T-helper 17 cell (primary cell): Measurements from ENCODE around the gene KCNN2. TPM values are rescaled to one million over a fixed set of nuclear protein-coding genes. Genes with fewer than 3 reads are reported as not detected.
A peak's percentile ranks its signal among the peaks of the same experiment; 100 is the strongest.

Source experiments
- ATAC-seq: fragments of 150-1000 bp; cut with Tn5 transposase; 2 replicates; pipeline ENCODE4 v1.10.0; 2021; ENCODE audit warnings: mild to moderate bottlenecking, moderate library complexity
- DNase-seq, 3 donors: peaks; one replicate each; pipeline versions ENCODE4 v3.0.0 to v3.0.0-alpha.2; 2020 to 2021
- H3K9me3 ChIP-seq: one replicate; pipeline ENCODE4 v1.7.0; 2013; ENCODE audit warnings: low read length, mild to moderate bottlenecking; ENCODE audit not compliant: control insufficient read depth, poor library complexity, severe bottlenecking
- H3K27ac Mint-ChIP-seq: one replicate; pipeline ENCODE4 v1.8.0; 2022; ENCODE audit warnings: mild to moderate bottlenecking, moderate library complexity, mixed read lengths
- H3K27me3 Mint-ChIP-seq: one replicate; pipeline ENCODE4 v1.8.0; 2022; ENCODE audit warnings: mixed read lengths
- H3K36me3 Mint-ChIP-seq: one replicate; pipeline ENCODE4 v1.8.0; 2022; ENCODE audit warnings: low read depth, mixed read lengths
- H3K4me1 Mint-ChIP-seq: one replicate; pipeline ENCODE4 v1.8.0; 2022; ENCODE audit warnings: mild to moderate bottlenecking, mixed read lengths
- H3K4me3 Mint-ChIP-seq: one replicate; pipeline ENCODE4 v1.8.0; 2022; ENCODE audit warnings: mild to moderate bottlenecking, moderate library complexity, mixed read lengths
- total RNA-seq, 4 donors: library from RNA in 2 of 4; stranded (reverse) in 2 of 4; gene quantifications; one replicate each; pipeline ENCODE4 v1.2.3 and lab custom pipeline; 2022 to 2026

Gene KCNN2
- total RNA-seq, 2 donors from 2014 or later, result not detected

DNA sequence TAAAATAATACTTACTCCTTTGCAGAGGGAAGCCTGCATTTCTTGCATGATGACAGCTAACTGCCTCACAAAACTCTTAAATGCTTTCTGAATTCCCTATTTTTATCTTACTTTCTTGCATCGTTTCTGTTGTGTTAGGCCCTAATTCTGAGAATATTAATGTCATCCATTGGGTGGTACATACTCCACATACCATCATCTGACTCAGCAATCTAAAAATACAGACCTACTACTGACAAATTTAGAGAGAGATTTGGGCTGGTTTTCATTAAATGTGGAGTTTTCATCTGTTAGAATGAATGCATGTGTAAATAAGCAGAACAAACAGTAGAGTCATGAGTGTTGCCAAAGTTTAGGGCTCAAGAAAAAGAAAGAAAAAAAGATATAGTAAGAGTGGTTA, 26.5 kb upstream of the KCNN2 start:
- H3K27ac Mint-ChIP-seq, result no peak overlapping the region
- no peak for ATAC-seq

DNA sequence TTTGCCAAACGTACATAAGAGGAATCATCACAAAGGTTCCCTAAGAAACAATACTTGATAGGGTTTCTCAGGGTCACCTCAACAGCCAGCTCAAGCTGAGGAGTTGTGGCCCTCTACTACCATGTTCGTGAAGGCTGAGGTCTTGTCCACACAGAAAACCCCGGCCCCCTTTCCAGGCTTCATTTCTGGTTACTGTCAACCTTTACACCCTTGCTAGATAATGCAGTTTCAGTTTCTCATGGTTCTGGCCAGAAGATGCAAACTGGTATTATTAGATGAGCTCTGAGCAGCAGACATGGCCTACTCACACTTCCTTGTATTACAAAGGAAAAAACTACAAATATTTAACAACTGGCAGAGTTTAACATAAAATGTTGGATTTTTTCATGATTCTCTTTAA, 22.8 kb upstream of the KCNN2 start:
- no peak overlapping the region for H3K4me3 Mint-ChIP-seq
- no peaks in the 10 kb centered on the region for H3K36me3 Mint-ChIP-seq
- H3K27me3 Mint-ChIP-seq, result no peaks in the 10 kb centered on the region
- H3K9me3 ChIP-seq, result no peaks in the 10 kb centered on the region
- no peaks in the 10 kb centered on the region for H3K4me1 Mint-ChIP-seq
- DNase-seq (no peak), ATAC-seq (no peak)
- no peak overlapping the region for H3K27ac Mint-ChIP-seq

More for the DNA sequence above, 26.5 kb upstream of the KCNN2 start:
- DNase-seq, result no peak
- no peaks in the 10 kb centered on the region for H3K36me3 Mint-ChIP-seq
- no peaks in the 10 kb centered on the region for H3K4me1 Mint-ChIP-seq
- H3K9me3 ChIP-seq, result no peaks in the 10 kb centered on the region
- no peak overlapping the region for H3K4me3 Mint-ChIP-seq
- no peaks in the 10 kb centered on the region for H3K27me3 Mint-ChIP-seq

DNA sequence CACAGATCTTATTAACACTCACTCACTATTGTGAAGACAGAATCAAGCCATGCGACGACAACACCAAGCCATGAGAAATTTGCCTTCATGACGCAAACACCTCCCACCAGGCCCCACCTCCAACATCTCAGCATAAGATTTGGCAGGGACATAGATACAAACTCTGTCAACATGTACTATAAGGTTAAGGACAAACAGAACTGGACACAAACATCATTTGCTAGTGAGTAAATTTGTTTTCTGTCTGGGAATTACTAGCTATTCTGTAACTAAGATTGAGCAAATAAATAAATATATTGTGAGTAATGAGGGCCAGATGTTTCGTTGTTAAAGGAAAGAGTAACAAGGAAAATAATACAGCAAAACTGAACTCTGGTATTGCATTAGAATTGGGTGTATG, 15.7 kb upstream of the KCNN2 start:
- no peaks in the 10 kb centered on the region for H3K4me1 Mint-ChIP-seq
- DNase-seq (no peak), ATAC-seq (no peak)
- no peaks in the 10 kb centered on the region for H3K36me3 Mint-ChIP-seq
- H3K4me3 Mint-ChIP-seq, result no peak overlapping the region
- H3K27ac Mint-ChIP-seq, result no peak overlapping the region
- H3K27me3 Mint-ChIP-seq, result no peaks in the 10 kb centered on the region
- H3K9me3 ChIP-seq, result no peaks in the 10 kb centered on the region

DNA sequence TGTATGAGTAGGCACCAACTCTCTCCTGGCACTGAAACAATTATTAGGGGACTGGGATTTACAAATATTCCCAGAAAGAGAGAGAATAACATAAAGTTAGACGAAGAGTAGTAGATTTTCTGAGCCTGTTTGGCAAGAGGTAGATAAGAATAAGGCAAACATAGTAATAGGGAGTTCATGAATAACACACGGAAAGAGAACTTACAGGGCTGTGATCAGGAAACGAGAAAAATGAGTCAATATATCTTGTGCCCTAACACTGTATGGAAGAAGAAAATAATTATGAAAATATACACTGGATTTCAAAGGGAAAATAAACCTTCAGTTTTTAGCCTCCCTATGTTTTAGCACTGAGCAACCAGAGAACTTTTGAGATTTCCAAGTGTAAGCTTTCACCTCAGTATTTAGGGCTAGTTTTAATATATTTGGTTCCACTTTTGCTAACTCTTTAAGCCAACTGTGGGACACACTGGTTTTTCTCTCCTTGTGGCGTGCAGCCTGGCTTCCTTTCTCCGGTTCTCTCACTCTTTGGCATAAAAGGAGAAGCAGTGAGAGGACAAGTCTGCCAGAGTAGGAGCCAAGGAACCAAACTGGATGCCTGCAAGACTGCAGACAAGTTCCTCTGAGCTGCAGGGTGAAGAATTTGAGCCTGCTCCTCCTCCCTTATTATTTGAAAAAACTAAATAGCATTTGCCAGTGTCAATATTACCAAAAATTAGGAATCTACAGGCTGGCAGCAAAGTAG, 6.6 kb upstream of the KCNN2 start:
- H3K36me3 Mint-ChIP-seq, result no peaks in the 10 kb centered on the region

DNA sequence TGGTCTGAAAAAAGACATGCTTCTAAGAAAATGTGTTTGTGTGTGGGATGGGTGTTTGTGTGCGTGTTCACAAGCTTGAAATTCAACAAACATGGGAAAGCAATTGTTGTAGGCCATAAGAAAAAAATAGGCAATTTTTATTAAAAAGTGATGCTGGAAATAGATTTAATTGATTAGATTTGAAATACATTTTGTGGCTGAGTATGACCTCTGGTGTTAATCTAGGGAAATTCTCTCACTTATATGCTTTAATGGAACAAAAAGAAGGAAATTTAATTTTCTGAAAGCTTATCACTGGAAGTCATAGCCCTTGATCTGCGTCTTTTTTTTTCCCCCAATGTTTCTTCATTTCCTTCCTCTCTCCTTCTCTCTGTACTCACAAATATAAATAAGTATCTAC, 3.5 kb upstream of the KCNN2 start:
- Mint-ChIP-seq H3K27ac (no peak overlapping the region), H3K4me3 (no peak overlapping the region), H3K4me1 (no peaks in the 10 kb centered on the region), H3K36me3 (no peaks in the 10 kb centered on the region), H3K27me3 (peaks cover 28% of the 10 kb centered on the region)
- ATAC-seq (no peak), DNase-seq (no peak)
- H3K9me3 ChIP-seq, result no peaks in the 10 kb centered on the region

More for the DNA sequence above, 6.6 kb upstream of the KCNN2 start:
- no peak for DNase-seq
- no peak for ATAC-seq
- peaks cover 16% of the 10 kb centered on the region for H3K27me3 Mint-ChIP-seq
- no peaks in the 10 kb centered on the region for H3K4me1 Mint-ChIP-seq
- no peaks in the 10 kb centered on the region for H3K9me3 ChIP-seq
- no peak overlapping the region for H3K27ac Mint-ChIP-seq
- H3K4me3 Mint-ChIP-seq, result no peak overlapping the region

DNA sequence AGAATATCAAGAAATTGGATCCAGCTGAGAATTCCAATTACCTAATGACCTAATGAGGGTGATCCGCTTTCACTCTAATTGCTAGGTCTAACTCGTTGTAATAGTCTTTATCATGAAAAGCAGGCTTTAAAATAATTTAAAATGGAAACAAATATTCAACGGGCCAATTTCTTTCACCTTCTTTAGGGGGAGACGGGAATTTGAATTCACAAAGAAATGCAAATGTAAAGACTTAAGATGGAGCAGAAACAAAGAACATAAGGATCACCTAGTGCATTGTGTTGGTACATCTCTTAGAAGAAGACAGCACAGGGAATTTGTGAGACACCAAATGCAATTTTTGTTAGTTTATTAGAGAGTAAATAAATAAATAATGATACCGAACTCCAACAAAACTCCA, 1.5 kb upstream of the KCNN2 start:
- no peaks in the 10 kb centered on the region for H3K4me1 Mint-ChIP-seq
- DNase-seq (no peak), ATAC-seq (no peak)
- H3K27ac Mint-ChIP-seq, result no peak overlapping the region
- no peaks in the 10 kb centered on the region for H3K9me3 ChIP-seq
- H3K4me3 Mint-ChIP-seq, result no peak overlapping the region
- H3K36me3 Mint-ChIP-seq, result peaks cover 2% of the 10 kb centered on the region
- peaks cover 39% of the 10 kb centered on the region for H3K27me3 Mint-ChIP-seq

DNA sequence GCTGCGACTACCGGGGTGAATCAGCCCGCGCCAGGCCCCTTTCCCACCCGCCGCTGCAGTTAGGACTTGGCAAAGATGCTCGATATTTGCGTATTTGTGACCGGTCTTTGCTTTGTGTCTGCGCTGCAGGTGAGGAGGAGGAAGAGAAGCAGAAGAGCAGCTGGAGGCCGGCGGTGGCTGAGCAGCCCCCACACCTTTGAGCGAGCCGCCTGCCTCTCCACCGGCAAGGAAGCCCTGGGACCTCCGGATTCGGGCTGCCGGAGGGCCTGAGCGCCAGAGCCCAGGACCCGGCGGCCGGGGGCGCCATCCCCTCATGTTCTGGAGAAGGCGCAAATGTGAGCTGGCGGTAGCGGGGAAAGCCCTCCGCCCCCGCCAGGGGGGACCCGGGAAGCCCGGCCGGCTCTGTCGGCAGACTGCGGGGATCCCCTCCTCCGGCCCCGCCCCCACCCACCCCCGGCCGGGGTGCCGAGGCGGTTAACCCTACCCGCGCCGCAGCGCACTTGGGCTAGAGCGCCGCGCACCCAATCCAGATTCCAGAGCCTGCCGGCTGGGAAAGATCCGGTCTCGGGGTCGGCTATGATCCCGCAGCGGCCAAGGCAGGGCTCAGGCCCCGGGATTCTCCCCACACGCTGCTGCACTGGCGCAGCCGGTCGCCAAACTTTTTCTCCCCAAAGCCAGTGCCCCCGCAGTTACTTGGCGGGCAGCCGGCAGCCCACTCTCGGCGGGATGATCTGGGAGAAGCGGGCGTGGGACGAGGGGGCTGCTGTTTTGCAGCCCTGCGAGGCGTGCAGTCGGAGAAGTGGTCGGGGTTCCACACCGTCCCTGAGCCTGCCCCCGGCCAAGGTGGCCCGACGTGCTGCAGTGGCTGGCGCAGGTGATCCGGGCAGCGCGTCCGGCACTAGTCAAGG, 800 bp upstream of the KCNN2 start:
- DNase-seq (no peak), ATAC-seq (no peak)
- H3K9me3 ChIP-seq, result no peaks in the 10 kb centered on the region
- Mint-ChIP-seq H3K4me1 (no peaks in the 10 kb centered on the region), H3K27ac (no peak overlapping the region), H3K27me3 (peaks cover 35% of the 10 kb centered on the region), H3K36me3 (peaks cover 2% of the 10 kb centered on the region), H3K4me3 (no peak overlapping the region)

DNA sequence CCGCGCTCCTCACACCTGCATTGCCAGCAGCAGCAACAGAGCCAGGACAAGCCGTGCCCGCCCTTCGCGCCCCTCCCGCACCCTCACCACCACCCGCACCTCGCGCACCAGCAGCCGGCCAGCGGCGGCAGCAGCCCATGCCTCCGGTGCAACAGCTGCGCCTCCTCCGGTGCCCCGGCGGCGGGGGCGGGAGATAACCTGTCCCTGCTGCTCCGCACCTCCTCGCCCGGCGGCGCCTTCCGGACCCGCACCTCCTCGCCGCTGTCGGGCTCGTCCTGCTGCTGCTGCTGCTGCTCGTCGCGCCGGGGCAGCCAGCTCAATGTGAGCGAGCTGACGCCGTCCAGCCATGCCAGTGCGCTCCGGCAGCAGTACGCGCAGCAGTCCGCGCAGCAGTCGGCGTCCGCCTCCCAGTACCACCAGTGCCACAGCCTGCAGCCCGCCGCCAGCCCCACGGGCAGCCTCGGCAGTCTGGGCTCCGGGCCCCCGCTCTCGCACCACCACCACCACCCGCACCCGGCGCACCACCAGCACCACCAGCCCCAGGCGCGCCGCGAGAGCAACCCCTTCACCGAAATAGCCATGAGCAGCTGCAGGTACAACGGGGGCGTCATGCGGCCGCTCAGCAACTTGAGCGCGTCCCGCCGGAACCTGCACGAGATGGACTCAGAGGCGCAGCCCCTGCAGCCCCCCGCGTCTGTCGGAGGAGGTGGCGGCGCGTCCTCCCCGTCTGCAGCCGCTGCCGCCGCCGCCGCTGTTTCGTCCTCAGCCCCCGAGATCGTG, 517 bp downstream of the KCNN2 start:
- no peak overlapping the region for H3K27ac Mint-ChIP-seq
- peak overlapping the region; percentile 69 for H3K4me3 Mint-ChIP-seq
- H3K36me3 Mint-ChIP-seq, result peaks cover 2% of the 10 kb centered on the region
- DNase-seq (no peak), ATAC-seq (no peak)
- H3K27me3 Mint-ChIP-seq, result peaks cover 39% of the 10 kb centered on the region
- H3K9me3 ChIP-seq, result no peaks in the 10 kb centered on the region
- H3K4me1 Mint-ChIP-seq, result no peaks in the 10 kb centered on the region

DNA sequence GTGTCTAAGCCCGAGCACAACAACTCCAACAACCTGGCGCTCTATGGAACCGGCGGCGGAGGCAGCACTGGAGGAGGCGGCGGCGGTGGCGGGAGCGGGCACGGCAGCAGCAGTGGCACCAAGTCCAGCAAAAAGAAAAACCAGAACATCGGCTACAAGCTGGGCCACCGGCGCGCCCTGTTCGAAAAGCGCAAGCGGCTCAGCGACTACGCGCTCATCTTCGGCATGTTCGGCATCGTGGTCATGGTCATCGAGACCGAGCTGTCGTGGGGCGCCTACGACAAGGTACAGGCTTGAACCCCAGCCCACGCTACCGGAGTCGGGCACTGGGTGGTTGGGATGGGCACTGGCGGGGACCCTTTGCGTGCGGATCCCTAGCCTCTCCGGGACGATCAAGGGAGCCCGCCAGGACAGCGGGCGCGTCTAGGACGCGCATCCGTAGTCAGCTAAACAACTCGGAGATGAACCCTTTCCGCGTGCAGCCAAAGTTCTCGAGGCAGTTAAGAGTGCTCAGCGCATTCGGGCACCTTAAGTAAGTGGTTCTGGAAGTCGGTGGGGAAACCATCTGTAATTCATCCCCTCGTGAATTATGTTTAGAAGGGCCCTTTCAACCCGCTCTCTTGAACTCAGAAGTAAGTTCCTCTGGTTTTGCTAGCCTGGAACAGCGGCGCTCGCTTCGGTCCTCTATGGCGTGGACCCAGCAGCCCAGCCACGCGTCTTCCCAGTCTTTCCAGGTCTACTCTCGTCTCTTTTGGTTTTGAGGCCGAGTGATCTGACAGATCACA, 1.3 kb downstream of the KCNN2 start:
- ATAC-seq (no peak), DNase-seq (no peak)
- Mint-ChIP-seq H3K4me1 (no peaks in the 10 kb centered on the region), H3K27ac (no peak overlapping the region), H3K4me3 (peak overlapping the region; percentile 15), H3K36me3 (peaks cover 2% of the 10 kb centered on the region), H3K27me3 (peaks cover 39% of the 10 kb centered on the region)
- H3K9me3 ChIP-seq, result no peaks in the 10 kb centered on the region

DNA sequence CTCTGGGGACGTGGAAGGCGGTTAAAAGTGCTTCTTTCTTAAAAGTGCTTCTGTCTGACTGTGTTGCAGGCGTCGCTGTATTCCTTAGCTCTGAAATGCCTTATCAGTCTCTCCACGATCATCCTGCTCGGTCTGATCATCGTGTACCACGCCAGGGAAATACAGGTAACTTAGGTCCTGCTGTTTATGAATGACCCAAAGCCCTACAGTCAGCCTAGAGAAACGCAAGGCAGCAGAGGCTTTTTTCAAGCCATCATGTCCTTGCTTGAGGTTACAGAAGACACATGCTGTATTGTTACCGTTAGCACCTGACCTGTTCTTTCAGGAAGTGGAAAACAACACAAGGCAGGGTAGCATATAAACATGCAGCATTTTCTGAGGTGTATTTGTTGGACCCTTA, 2.0 kb downstream of the KCNN2 start:
- H3K9me3 ChIP-seq, result no peaks in the 10 kb centered on the region
- Mint-ChIP-seq H3K4me1 (no peaks in the 10 kb centered on the region), H3K4me3 (no peak overlapping the region), H3K36me3 (peaks cover 2% of the 10 kb centered on the region), H3K27me3 (peaks cover 39% of the 10 kb centered on the region), H3K27ac (no peak overlapping the region)
- DNase-seq (no peak), ATAC-seq (no peak)

DNA sequence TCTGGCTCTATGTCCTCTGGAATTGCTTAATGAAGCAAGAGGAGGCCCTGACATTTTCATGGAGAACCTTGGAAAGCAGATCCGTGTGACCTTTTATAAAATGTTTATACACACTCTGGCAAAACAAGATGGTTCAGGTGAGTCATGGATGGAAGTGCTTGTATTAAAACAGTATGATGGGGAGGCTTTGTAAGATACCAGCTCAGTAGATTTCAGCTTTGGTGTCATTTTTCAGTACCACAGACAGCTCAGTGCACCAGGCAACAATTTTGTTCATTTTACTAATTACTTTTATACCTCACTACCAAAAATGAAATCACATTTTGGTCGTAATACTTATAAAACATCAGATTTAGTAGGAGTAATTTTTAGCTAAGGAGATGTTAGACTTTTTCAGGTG, 5.2 kb downstream of the KCNN2 start:
- Mint-ChIP-seq H3K27ac (no peak overlapping the region), H3K27me3 (peaks cover 21% of the 10 kb centered on the region), H3K36me3 (peaks cover 2% of the 10 kb centered on the region), H3K4me1 (no peaks in the 10 kb centered on the region), H3K4me3 (no peak overlapping the region)
- H3K9me3 ChIP-seq, result no peaks in the 10 kb centered on the region
- no peak for DNase-seq
- no peak for ATAC-seq

DNA sequence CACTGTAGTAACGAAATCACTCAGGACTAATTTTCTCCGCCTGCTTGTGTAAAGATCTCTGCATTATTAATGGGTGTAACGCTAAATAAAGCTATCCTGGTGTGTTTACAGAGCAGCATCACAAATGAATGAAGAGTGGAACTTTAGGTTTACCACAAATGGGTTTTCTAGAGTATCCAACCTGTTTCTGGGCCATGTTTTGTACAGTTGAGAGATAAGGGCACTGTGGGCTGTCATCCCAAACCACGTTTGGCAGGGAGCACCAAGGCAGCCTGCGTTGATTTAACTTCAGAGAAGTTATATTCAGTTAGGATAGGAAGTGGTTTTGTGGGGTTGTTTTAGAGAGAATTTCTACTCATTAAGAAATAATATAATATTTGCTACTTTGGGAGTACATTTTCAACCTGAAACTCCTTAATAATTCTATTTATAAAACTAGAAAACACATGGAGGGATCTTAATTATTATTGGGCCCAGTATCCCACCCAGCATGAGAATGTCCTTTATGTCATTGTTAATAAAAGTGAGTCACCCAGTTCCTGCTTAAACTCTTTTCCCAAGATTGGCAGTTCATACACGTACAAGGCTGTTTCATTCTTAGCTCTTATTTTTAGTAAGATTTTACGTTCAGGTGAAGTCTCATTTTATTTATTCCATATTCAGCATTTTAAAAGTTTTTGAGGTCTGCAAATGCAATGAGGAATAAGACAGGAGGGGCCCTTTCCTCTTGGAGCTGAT, 8.0 kb downstream of the KCNN2 start:
- H3K36me3 Mint-ChIP-seq, result no peaks in the 10 kb centered on the region
- ATAC-seq (no peak), DNase-seq (no peak)
- no peaks in the 10 kb centered on the region for H3K9me3 ChIP-seq
- peaks cover 5% of the 10 kb centered on the region for H3K27me3 Mint-ChIP-seq
- H3K27ac Mint-ChIP-seq, result no peak overlapping the region
- no peak overlapping the region for H3K4me3 Mint-ChIP-seq
- no peaks in the 10 kb centered on the region for H3K4me1 Mint-ChIP-seq
